OCI-LY3 (cell line): ENCODE measurements around the gene SEZ6L.

ENCODE experiments used
- EZH2phosphoT487 ChIP-seq: fragments of 200-600 bp; shearing (Covaris generic); IDR thresholded peaks from 2 replicates; pipeline ENCODE4 v1.6.1; 2018; ENCODE audit warnings: antibody characterized with exemption, mixed run types, low read depth
- TF ChIP-seq, protein P1 (sequence below): fragments of 200-600, 300-600 bp; sonication (generic); IDR thresholded peaks from 2 replicates; pipeline ENCODE4 v1.5.1; 2014; ENCODE audit warnings: antibody characterized with exemption, low read length, low read depth

DNA sequence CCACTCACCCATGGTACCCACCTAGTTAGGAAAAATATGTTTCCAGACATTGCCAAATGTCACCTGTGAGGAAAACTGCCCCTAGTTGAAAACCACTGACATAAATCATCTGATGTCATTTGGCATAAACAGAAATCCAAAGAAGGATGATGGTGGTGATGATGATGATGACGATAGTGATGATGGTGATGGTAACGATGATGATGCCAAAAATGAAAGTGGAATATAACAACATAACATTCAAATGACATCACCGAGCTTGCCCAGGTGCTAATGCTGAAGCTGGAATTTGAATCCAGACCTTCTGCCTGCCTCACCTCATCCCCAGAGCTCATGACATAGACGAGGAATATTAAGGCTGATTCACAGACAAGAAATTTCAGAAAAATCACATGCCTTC, 167.5 kb downstream of the SEZ6L start:
- TF ChIP-seq, protein P1, sequence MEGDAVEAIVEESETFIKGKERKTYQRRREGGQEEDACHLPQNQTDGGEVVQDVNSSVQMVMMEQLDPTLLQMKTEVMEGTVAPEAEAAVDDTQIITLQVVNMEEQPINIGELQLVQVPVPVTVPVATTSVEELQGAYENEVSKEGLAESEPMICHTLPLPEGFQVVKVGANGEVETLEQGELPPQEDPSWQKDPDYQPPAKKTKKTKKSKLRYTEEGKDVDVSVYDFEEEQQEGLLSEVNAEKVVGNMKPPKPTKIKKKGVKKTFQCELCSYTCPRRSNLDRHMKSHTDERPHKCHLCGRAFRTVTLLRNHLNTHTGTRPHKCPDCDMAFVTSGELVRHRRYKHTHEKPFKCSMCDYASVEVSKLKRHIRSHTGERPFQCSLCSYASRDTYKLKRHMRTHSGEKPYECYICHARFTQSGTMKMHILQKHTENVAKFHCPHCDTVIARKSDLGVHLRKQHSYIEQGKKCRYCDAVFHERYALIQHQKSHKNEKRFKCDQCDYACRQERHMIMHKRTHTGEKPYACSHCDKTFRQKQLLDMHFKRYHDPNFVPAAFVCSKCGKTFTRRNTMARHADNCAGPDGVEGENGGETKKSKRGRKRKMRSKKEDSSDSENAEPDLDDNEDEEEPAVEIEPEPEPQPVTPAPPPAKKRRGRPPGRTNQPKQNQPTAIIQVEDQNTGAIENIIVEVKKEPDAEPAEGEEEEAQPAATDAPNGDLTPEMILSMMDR: no peak
- no peak for TF ChIP-seq EZH2phosphoT487
